Osteoblast (primary cell): ENCODE results near the gene PLB1. TPM values are rescaled to one million over a fixed set of nuclear protein-coding genes. Genes with fewer than 3 reads are reported as not detected.
A peak's percentile ranks its signal among the peaks of the same experiment; 100 is the strongest.

Experiments
- DNase-seq: peaks from one replicate; pipeline ENCODE4 v3.0.0; 2011; ENCODE audit warnings: low spot score, mixed read lengths; ENCODE audit not compliant: insufficient read length; ENCODE audit errors: missing footprints
- H2AFZ ChIP-seq: 2 replicates; pipeline ENCODE4 v1.6.0; 2011; ENCODE audit warnings: mild to moderate bottlenecking, low read length
- H3K27ac ChIP-seq: 2 replicates; pipeline ENCODE4 v1.5.1; 2011; ENCODE audit warnings: mild to moderate bottlenecking, low read depth, low read length, moderate library complexity
- H3K27me3 ChIP-seq: 2 replicates; pipeline ENCODE4 v1.6.0; 2012; ENCODE audit warnings: mild to moderate bottlenecking, control low read depth, inconsistent platforms, low read length, moderate library complexity; ENCODE audit not compliant: insufficient read depth
- H3K36me3 ChIP-seq: 2 replicates; pipeline ENCODE4 v1.5.1; 2011; ENCODE audit warnings: mild to moderate bottlenecking, low read length, control low read depth, moderate library complexity; ENCODE audit not compliant: insufficient read depth
- H3K4me1 ChIP-seq: 2 replicates; pipeline ENCODE4 v1.5.1; 2011; ENCODE audit warnings: mild to moderate bottlenecking, low read length, control low read depth, moderate library complexity; ENCODE audit not compliant: insufficient read depth
- H3K4me2 ChIP-seq: 2 replicates; pipeline ENCODE4 v1.6.0; 2011; ENCODE audit warnings: mild to moderate bottlenecking, low read length; ENCODE audit not compliant: insufficient read depth
- H3K4me3 ChIP-seq: fragments of 200-600 bp; sonication (generic); 3 replicates; pipeline ENCODE4 v1.5.1; 2012; ENCODE audit warnings: mild to moderate bottlenecking, low read length, inconsistent platforms; ENCODE audit not compliant: insufficient read depth
- H3K79me2 ChIP-seq: 2 replicates; pipeline ENCODE4 v1.6.0; 2012; ENCODE audit warnings: mild to moderate bottlenecking, low read length, control low read depth, inconsistent platforms; ENCODE audit not compliant: insufficient read depth
- H3K9me3 ChIP-seq: 2 replicates; pipeline ENCODE4 v1.5.1; 2011; ENCODE audit warnings: low read depth, low read length, control low read depth
- H4K20me1 ChIP-seq: 2 replicates; pipeline ENCODE4 v1.6.0; 2012; ENCODE audit warnings: mild to moderate bottlenecking, low read length, control low read depth; ENCODE audit not compliant: insufficient read depth
- total RNA-seq: library from RNA; depleted of rRNA; stranded (reverse); fragments of >200 nt; gene quantifications from 2 replicates; pipeline ENCODE4 v1.2.3, GENCODE V29; 2012
- TF ChIP-seq, protein P1 (sequence below): IDR thresholded peaks from 2 replicates; pipeline ENCODE4 v1.5.1; 2011; ENCODE audit warnings: mild to moderate bottlenecking, low read depth, low read length, moderate library complexity; ENCODE audit errors: extremely low read depth

Gene PLB1
- total RNA-seq, 1 donor: 0.36 TPM

DNA sequence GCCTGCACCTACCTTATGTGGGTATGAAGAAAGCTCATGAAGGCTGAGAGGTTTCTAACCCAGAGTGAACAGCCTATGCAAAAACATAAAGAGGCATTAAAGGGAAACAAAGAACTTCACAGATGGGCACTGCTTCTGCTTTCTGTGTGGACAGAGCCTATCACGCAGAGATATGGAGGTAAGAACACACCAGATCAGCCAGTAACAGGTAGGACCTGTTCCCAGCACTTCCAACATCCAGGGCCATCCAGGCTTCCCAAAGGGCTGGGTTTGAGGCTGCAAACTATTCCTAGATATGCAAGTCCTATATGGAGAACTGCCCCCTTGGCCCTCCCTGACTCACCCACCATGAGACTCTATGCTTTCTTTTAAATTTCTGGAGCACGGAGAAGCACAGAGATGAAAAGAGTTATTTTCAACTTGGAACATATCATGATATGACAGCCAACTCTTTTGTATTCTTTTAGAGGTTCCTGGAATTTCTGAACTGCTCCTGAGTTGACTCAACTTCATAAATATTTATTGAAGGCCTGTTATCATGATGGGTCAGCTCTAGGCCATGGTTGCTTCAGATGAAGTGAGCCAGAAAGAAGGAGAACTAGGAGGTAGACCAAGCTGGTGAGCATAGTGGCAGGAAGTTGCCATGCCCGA is 178.3 kb downstream of the PLB1 start:
- TF ChIP-seq, protein P1, sequence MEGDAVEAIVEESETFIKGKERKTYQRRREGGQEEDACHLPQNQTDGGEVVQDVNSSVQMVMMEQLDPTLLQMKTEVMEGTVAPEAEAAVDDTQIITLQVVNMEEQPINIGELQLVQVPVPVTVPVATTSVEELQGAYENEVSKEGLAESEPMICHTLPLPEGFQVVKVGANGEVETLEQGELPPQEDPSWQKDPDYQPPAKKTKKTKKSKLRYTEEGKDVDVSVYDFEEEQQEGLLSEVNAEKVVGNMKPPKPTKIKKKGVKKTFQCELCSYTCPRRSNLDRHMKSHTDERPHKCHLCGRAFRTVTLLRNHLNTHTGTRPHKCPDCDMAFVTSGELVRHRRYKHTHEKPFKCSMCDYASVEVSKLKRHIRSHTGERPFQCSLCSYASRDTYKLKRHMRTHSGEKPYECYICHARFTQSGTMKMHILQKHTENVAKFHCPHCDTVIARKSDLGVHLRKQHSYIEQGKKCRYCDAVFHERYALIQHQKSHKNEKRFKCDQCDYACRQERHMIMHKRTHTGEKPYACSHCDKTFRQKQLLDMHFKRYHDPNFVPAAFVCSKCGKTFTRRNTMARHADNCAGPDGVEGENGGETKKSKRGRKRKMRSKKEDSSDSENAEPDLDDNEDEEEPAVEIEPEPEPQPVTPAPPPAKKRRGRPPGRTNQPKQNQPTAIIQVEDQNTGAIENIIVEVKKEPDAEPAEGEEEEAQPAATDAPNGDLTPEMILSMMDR: no peak
- Histone ChIP-seq H3K27ac (peak overlapping the region; percentile 4), H3K4me3 (no peak overlapping the region), H3K4me2 (peak overlapping the region; percentile 10), H2AFZ (no peak overlapping the region), H4K20me1 (no peaks in the 10 kb centered on the region), H3K9me3 (no peaks in the 10 kb centered on the region), H3K4me1 (peaks cover 14% of the 10 kb centered on the region), H3K79me2 (no peaks in the 10 kb centered on the region), H3K36me3 (no peaks in the 10 kb centered on the region), H3K27me3 (no peaks in the 10 kb centered on the region)
- peak; percentile 81 for DNase-seq

DNA sequence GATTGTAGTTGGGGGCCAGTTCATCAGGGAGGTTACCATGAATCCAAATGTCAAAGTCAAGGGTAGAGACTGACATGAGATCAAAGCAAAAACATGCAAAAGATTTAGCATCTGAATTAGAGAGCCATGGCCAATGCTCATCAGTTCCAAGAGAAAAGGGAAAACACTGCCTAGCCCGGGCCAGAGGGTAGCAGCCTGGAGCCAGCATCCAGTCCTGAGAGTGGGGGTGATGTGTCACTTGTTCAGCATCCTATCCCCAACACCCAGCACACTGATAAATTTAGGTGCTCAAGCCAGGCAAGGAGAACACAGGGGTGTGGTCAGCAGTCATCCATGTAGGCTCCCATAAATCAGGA is 178.8 kb downstream of the PLB1 start:
- Histone ChIP-seq H3K4me3 (no peak overlapping the region), H3K9me3 (no peaks in the 10 kb centered on the region), H3K79me2 (no peaks in the 10 kb centered on the region), H3K4me2 (no peak overlapping the region), H3K27ac (peak overlapping the region; percentile 25), H3K4me1 (peaks cover 14% of the 10 kb centered on the region), H4K20me1 (no peaks in the 10 kb centered on the region), H3K36me3 (no peaks in the 10 kb centered on the region), H3K27me3 (no peaks in the 10 kb centered on the region), H2AFZ (no peak overlapping the region)
- TF ChIP-seq, protein P1: no peak
- DNase-seq: no peak

DNA sequence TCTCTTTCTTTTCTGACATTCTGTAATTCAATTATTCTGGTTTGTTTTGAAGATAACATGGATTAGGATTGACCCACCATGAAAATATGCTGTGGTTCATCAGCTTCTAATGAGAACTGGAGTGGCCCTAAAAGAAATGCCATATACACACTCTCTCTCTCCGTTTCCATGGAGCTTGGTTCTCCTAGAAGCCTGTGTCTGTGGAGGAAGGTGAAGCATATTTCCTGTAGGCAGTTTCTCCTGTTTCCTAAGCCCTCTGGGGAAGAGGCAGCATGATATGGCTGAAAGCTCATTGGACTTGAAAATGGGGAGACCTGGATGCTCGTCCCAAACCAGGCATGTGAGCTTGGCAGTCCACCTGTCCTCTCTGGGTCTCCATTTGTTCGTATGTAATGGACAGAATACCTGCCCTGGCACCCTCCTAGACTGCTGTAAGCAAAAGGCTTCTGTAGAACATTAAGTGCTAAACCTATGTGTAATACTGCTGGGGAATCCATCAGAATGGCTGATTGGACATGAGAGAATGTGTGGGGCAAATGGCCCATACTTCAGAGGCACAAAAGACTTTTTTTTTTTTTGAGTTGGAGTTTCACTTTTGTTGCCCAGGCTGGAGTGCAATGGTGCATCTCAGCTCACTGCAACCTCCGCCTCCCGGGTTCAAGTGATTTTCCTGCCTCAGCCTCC is 180.4 kb downstream of the PLB1 start:
- Histone ChIP-seq H3K4me3 (no peak overlapping the region), H3K4me2 (no peak overlapping the region), H2AFZ (no peak overlapping the region), H3K27me3 (no peaks in the 10 kb centered on the region), H3K9me3 (no peaks in the 10 kb centered on the region), H3K79me2 (no peaks in the 10 kb centered on the region), H3K27ac (no peak overlapping the region), H4K20me1 (no peaks in the 10 kb centered on the region), H3K36me3 (no peaks in the 10 kb centered on the region), H3K4me1 (peaks cover 17% of the 10 kb centered on the region)
- DNase-seq: no peak
- TF ChIP-seq, protein P1: no peak

DNA sequence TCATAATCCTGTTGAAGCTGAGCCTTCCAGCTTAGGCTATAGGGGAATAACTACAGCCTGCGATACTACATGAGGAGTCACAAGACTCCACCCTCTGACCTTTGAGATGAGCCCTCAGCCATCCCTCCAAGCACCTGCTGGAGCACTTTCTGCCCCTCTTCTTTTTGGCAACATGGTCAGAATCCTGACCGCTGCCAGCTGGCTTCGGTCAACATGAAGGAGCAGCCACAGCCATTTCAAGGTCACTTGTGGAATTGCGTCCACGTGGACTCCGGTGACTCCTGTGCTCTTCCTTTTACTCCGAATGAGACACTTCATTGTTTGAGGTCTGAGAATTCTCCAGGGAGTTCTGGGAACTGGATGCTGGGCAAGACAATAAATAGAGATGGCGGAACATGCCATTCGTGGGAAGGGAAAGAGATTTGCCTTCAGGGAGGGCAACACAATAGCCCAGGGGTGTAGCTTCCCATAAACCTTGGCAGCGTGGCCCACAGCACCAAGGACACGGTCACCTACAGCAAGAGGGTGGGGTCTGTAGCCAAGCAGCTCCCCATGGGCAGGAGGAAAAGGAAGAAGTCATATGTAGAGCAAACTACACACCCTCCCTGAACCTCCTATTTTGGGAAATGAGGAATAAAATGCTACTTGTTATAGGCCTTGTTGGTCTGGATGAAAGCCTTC is 182.5 kb downstream of the PLB1 start:
- Histone ChIP-seq H2AFZ (no peak overlapping the region), H3K9me3 (no peaks in the 10 kb centered on the region), H4K20me1 (no peaks in the 10 kb centered on the region), H3K79me2 (no peaks in the 10 kb centered on the region), H3K4me3 (no peak overlapping the region), H3K27me3 (no peaks in the 10 kb centered on the region), H3K27ac (no peak overlapping the region), H3K36me3 (no peaks in the 10 kb centered on the region), H3K4me2 (no peak overlapping the region), H3K4me1 (peaks cover 26% of the 10 kb centered on the region)
- TF ChIP-seq, protein P1: no peak
- DNase-seq: no peak
